Mucosa of gallbladder (tissue), 1 donor: Measurements from ENCODE around the gene MGAT4A. TPM values are rescaled to one million over a fixed set of nuclear protein-coding genes. Genes with fewer than 3 reads are reported as not detected.
"Not testable (repeated sequence)": the region's sequence is repeated elsewhere in the genome, so short reads cannot be mapped to it uniquely, and the experiment has no call there.

Experiments used
- DNase-seq: peaks from one replicate; pipeline ENCODE4 v3.0.0-alpha.2; 2020; ENCODE audit warnings: low spot score
- total RNA-seq: library from RNA; stranded (reverse); gene quantifications from one replicate; pipeline ENCODE4 v1.2.1, GENCODE V29; 2021
- donor health status: DM: no; HTN: no; CAD: no.

The MGAT4A gene
- total RNA-seq, 1 donor from 2014 or later, result 34.4 TPM

- no peak for DNase-seq
Measured at GRCh38 chr2:98759827-98760625, 29.1 kb upstream of the MGAT4A start.

- DNase-seq, result no peak
Measured at GRCh38 chr2:98759338-98759737, 28.4 kb upstream of the MGAT4A start.

GRCh38 chr2:98757904-98758421, 27.0 kb upstream of the MGAT4A start:
- peak; percentile 91 for DNase-seq

GRCh38 chr2:98753801-98754200, 22.9 kb upstream of the MGAT4A start:
- no peak for DNase-seq

- not testable (repeated sequence) for DNase-seq
Measured at GRCh38 chr2:98752711-98753110, 21.8 kb upstream of the MGAT4A start.

- no peak for DNase-seq
Measured at GRCh38 chr2:98751748-98752147, 20.8 kb upstream of the MGAT4A start.

- no peak for DNase-seq
Measured at GRCh38 chr2:98750593-98751282, 19.8 kb upstream of the MGAT4A start.

GRCh38 chr2:98749066-98749450, 18.1 kb upstream of the MGAT4A start:
- peak; percentile 46 for DNase-seq

GRCh38 chr2:98748292-98749065, 17.5 kb upstream of the MGAT4A start:
- DNase-seq, result no peak

- DNase-seq, result no peak
Measured at GRCh38 chr2:98747888-98748287, 17.0 kb upstream of the MGAT4A start.

- DNase-seq, result no peak
Measured at GRCh38 chr2:98746426-98746825, 15.5 kb upstream of the MGAT4A start.

GRCh38 chr2:98744595-98744994, 13.7 kb upstream of the MGAT4A start:
- DNase-seq, result no peak

GRCh38 chr2:98743835-98744234, 12.9 kb upstream of the MGAT4A start:
- no peak for DNase-seq

- no peak for DNase-seq
Measured at GRCh38 chr2:98739020-98739419, 8.1 kb upstream of the MGAT4A start.

- DNase-seq, result no peak
Measured at GRCh38 chr2:98738304-98738703, 7.4 kb upstream of the MGAT4A start.

- DNase-seq, result no peak
Measured at GRCh38 chr2:98737848-98738247, 6.9 kb upstream of the MGAT4A start.

GRCh38 chr2:98736464-98736889, 5.5 kb upstream of the MGAT4A start:
- DNase-seq, result no peak

- DNase-seq, result no peak
Measured at GRCh38 chr2:98734823-98735260, 3.9 kb upstream of the MGAT4A start.

- no peak for DNase-seq
Measured at GRCh38 chr2:98734162-98734561, 3.2 kb upstream of the MGAT4A start.

- DNase-seq, result no peak
Measured at GRCh38 chr2:98732430-98733051, 1.6 kb upstream of the MGAT4A start.

GRCh38 chr2:98731894-98732349, 990 bp upstream of the MGAT4A start:
- no peak for DNase-seq

- DNase-seq, result peak; percentile 27
Measured at GRCh38 chr2:98730707-98731040, 258 bp downstream of the MGAT4A start.
